SW 1271 (cell line): ENCODE data around the gene TGFB1.
"Not testable (repeated sequence)": the region's sequence is repeated elsewhere in the genome, so short reads cannot be mapped to it uniquely, and the experiment has no call there.

Source experiments
- DNase-seq, 2 experiments: peaks; one replicate each; lab custom pipeline; 2025; lab: John Stamatoyannopoulos, UW

TGFB1 gene

DNA sequence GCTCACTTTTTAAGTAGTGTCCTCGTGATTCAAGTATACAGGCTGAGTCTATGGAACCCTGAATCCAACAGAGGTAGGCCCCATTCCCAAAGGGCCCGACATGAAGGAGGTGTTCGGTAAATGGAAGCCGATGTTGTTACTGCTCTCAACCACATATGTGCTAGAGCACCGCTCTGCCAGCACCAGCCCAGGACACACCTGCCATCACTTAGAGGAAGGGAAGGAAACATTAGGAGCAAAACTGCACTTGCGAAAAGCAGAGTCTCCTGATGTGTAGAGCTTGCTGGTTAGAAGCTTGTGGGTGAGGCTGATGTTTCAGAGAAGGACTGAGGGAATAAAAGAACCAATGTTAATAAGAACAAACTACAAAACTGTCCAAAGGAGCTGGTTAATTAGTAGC is 53.2 kb downstream of the TGFB1 start:
- no peak for DNase-seq

DNA sequence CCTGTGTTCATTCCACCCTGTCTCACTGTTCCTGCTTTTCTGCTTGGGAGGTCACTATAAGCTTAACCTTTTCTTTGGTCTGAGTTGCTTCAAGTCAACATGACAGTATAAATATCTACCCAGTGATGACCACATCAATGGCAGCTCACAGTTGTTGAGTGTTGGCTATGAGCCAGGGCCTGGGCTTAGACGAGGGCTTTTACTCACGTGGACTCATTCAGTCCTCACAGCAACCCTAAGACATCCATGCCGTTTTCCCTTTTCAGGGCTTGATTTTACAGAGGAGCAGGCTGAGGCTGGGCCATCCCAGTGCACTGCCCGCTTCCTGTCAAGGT is 54.0 kb downstream of the TGFB1 start:
- DNase-seq: no peak

DNA sequence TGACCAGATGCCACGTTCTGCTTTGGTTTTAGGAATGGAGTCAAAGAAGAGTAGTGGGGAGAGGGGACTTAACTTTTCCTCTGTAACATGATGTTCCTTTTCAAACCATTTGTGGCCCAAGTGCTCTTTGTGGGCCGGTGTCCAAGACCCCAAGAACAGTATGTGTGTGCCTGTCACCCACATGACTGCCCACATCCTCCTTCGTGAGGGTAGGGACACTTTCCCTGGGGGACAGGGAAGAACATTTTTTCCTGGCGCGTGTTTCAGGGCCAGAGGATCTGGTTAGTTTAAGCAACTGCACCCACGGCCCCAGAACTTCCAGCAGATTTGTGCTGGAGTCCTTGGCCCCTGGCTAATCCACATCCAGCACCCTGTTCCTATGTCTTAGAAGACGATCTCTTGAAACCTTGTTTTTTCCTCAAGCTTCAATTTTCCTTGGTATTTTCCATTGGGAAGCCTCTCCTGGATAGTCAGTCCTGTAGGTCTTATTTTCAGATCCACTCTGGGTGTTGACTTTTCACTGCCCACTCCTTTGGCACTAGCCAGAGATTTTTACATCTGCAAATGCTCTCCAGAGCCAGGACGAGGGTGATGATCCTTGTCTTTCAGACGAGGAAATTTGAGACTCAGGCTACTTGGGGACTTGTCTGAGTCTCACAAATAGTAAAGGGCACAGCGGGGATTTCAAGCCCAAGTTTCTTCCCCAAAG is 54.5 kb downstream of the TGFB1 start:
- DNase-seq: no peak

DNA sequence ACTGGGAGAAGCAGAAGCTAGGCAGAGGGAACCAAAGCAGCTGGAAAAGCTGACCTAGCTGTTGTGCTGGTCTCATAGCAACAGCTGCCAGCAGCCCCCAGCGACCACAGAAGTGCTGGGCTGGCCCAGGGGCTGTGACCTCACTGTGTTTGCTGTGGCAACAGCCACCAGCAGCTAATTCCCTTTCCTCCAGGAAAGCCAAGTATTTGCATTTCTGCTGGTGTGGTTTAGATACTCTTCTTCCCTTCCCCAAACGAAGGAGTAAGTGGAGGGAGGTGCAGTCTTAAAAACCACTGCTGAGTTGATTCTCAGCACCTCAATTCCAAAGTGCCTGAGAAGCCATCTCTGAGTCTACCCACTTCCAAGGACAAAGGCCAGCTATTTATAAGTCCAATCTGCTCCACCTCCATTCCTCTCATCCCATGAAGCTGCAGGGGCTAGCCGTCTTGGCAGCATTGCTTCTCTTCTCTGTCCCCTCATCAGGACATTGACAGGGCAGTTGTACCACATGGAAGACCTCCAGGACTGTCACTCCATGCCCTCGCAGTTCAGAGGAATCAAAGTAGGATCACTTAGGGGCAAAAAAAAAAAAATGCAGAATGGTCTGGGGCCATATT is 55.3 kb downstream of the TGFB1 start:
- DNase-seq: no peak

DNA sequence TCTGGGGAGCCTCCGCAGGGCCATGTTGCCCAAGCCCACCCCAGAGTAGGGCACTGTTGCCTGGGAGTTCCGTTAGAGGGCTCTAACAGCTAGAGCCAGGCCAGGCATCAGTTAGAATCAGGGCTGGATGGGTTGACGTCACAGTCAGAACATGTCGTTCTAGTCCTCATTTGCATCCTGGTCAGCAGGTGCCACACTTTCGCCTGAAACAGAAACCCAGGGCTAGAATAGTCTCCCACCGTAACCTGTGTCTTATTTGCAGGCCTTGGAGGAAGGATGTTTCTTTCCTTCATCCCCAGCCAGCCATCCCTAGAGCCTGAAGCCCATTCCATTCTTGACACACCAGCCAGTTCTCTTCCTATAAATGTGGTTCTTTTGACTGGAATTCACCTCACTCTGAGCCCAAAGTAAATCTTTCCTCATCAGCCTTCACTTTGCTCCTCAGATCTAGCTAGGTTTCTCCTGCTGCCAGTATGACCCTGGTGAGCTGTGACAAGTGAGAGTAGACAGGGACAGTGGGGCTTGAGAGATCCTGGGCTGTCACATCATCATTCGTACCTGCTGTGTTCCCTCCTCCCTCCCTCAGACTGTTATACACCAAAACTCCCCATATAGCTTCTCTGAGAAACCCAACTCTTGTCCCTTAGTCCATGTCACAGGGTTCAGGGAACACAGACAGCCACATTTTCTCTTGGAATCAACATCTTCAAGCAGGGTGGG is 55.9 kb downstream of the TGFB1 start:
- DNase-seq: no peak

DNA sequence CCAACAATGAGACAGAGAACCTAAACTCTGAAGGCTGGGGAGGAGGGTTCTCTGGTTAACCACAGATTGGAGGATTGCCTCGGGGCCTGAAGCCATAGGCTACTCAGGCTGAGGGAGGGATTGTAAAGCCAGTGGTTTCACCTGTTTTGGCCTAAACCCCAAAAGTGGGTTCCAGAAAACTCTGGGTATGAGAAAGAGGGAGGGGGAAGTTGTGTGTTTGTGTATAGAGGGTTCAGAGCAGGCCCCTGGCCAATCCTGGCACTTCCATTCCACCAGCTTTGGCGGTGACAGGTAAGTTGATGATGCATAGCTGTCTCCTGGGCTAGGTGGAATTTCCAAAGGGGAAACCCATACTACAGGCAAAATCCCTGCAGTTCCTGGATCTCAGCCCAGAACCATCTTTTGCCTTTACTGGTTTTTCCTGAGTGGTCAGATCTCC is 57.3 kb downstream of the TGFB1 start:
- DNase-seq: no peak

DNA sequence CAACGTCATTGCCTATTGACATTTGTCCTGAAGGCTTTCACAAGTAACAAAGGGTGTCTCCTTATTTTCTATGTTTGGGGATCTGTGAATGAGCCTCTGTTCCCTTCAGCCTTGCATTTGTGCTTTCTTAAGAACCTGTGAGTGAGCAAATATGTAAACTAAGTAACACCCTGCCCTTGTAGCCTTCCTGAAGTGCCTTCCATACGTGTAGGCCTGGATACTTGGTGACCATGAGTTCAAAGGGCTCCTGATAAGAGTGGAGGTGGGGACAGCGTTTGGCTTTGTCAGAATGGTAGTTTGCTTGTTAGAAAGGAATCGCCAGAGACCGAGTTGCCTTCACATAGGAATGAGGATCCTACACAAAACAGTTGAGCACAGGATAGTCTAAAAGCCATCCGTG is 58.2 kb downstream of the TGFB1 start:
- no peak for DNase-seq

DNA sequence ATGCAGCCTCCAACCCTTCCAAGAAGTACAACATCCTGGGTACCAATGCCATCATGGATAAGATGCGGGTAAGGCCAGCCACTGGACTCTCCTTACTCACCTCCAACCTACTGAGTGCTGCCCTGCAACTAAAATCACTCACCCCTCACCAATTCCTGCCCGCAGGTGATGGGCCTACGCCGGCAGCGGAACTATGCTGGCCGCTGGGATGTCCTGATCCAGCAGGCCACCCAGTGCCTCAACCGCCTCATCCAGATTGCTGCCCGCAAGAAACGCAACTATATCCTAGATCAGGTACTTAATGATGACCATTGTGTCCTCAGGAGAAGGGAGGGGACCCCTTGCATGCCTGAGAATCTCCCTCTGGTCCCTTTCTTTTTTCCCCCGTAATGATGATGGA is 59.3 kb downstream of the TGFB1 start:
- DNase-seq: no peak

DNA sequence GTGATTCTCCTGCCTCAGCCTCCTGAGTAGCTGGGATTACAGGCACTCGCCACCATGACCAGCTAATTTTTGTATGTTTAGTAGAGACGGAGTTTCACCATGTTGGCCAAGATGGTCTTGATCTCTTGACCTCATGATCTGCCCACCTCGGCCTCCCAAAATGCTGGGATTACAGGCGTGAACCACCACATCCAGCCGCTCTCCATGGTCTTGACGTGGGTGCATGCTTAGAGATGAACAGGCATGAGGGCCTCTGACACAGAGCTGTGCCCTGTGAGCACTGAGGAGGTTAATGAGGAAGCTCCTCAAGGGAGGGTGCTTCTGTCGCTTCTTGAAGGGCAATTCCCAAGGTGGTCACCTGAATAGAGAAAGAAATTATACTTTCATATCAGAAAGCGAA is 63.9 kb downstream of the TGFB1 start:
- not testable (repeated sequence) for DNase-seq

DNA sequence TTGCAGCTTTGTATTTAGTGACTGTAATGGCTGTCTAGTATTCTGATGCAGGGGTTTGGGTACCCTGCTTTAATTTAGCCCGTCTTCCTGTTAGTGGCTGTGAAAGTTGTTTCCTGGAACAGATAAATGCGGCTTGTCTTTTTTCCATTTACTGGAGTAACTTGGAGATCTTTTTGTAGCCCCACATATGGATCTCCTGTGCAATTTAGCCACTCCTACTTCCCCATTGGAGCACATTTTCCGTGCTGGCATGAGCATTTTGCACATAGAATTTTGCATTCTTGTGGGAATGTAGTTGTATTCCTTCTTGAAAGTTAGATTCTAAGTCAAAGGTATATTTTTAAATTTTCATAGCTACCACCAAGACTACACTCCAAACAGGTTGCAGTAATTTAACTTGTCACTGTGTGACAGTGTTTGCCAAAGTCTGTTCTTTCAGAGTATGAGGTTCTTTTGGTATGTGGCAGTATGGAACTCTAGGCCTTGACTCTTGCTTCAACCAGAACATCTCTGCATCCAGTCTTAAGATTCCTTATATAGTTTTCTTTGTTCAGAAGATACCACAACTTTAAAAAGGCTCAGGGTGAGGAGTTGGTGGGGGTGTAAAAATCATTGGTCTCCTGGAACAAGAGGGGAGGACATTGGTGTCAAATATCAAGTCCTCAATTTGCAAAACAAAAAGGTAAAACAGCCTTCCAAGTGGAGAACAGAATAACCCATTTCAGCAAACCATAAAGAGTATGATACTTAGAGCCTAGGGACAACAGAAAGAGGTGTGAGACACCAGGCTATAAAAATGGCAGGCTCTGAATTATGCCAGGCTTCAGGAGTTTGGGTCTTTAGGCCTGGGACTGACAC is 64.8 kb downstream of the TGFB1 start:
- no peak for DNase-seq
